Measurements from ENCODE around the gene FLNC. TPM values are rescaled to one million over a fixed set of nuclear protein-coding genes. Genes with fewer than 3 reads are reported as not detected.

Gene FLNC
- total RNA-seq, 1 donor from 2014 or later: 11.7 TPM

DNA sequence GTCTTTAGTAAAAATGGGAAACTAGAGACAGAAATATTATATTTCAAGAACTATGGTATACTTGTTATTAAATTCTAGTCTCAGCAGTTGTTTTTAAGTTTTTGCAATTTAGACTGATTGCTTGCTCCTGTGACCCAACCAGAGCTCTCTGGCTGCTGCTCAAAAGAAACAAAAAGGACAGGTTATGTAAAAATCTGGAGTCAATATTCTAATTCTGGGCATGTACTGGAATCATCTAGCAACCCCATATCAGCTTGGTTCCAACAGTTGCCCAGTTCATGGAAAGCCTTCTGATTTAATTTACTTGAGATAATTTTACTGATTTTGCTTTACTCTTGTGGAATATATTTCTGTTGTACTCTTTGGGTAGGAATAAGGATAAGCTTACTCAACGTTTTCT is 70.0 kb downstream of the FLNC start:
- Histone ChIP-seq H3K4me3 (no peak overlapping the region), H3K36me3 (no peaks in the 10 kb centered on the region), H3K27me3 (ENCODE audit: low read depth) (peaks cover 10% of the 10 kb centered on the region), H3K4me1 (no peaks in the 10 kb centered on the region), H3K27ac (no peak overlapping the region), H3K9me3 (no peaks in the 10 kb centered on the region)
- DNase-seq (no peak), ATAC-seq (no peak)
- TF ChIP-seq, protein P1, sequence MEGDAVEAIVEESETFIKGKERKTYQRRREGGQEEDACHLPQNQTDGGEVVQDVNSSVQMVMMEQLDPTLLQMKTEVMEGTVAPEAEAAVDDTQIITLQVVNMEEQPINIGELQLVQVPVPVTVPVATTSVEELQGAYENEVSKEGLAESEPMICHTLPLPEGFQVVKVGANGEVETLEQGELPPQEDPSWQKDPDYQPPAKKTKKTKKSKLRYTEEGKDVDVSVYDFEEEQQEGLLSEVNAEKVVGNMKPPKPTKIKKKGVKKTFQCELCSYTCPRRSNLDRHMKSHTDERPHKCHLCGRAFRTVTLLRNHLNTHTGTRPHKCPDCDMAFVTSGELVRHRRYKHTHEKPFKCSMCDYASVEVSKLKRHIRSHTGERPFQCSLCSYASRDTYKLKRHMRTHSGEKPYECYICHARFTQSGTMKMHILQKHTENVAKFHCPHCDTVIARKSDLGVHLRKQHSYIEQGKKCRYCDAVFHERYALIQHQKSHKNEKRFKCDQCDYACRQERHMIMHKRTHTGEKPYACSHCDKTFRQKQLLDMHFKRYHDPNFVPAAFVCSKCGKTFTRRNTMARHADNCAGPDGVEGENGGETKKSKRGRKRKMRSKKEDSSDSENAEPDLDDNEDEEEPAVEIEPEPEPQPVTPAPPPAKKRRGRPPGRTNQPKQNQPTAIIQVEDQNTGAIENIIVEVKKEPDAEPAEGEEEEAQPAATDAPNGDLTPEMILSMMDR (IDR thresholded peaks at IDR 0.05): no peak
- intact Hi-C loops (cut with DNase I): no loop called here

DNA sequence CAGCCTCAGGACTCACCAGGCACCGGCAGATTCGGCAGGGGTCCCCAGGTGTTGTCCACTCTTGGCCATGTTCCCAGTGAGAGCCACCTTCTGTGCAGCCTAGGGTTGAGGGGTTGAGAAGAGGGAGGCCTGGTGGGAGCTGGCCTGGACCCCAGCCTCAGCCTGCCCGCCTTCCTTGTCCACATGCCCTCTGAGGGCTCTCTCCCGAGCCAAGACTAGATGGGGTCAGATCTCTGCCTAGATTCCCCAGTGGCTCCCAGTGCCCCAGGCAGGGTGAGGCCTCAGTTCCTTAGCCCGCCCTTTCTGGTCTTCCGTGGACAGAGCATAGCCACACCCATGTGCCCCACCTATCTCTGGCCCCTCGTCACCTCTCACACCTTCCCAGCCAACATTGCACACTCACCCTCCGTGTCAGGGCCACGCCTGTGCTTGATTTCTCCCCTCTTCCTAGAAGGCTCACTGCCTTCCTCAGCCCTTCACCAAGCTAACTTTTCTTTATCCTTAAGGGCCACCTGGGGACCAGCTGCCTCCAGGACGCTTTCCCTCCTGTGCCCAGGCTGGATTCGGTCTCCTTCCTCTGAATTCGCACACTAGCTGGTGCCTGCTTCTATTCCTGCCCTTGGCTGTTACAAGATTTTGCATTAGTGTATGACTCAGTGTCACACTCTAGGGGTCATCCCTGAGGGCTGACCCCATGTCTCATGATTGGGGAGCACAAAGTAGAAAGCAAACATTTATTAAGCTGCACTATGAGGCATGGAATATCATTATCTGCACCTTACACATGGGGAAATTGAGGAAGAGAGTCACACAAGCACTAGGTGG is 72.8 kb downstream of the FLNC start:
- Histone ChIP-seq H3K4me3 (no peak overlapping the region), H3K27ac (no peak overlapping the region), H3K9me3 (no peaks in the 10 kb centered on the region), H3K27me3 (ENCODE audit: low read depth) (peaks cover 24% of the 10 kb centered on the region), H3K4me1 (no peaks in the 10 kb centered on the region), H3K36me3 (no peaks in the 10 kb centered on the region)
- ATAC-seq: no peak
- TF ChIP-seq, protein P1 (IDR thresholded peaks at IDR 0.05): no peak
- DNase-seq: no peak
- intact Hi-C loops (cut with DNase I): no loop called here

DNA sequence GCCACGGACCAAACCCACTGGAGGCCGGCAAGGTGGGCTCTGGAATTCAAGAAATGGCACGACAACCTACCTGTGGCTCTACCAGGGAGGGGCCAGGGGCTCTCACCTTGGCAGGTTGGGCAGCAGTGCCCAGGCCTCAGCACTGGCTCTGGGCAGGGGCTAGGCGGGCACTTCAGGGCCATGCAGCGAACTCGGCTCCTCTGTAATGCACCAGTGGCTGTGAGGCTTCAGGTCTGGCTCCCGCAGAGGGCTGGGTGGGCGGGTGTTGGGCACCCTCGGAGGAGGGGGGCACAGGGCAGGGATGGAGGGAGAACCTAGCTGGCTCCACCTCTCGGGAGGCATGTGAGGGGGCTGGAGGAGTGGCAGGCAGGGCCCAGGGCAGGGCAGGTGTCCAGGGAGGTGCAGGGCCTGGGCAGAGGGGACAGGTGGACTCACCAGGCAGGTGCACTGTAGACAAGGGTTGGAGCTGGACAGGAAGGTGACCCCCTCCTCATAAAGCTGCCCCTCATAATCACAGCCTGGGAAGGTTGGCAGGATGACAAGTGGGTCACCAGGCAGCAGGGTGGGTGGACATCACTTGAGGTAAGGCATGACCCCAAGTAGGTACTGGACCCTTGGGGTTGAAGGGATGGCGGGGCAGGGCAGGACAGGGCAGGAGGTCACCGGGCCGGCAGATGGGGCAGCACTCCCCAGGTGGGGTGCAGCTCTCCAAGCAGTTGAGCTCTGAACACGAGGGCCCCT is 73.6 kb downstream of the FLNC start:
- intact Hi-C loops (cut with DNase I): no loop called here
- no peak overlapping the region for H3K4me3 ChIP-seq
- ATAC-seq: peak; percentile 27 to 32
- H3K27ac ChIP-seq: no peak overlapping the region
- no peaks in the 10 kb centered on the region for H3K9me3 ChIP-seq
- DNase-seq: no peak
- H3K27me3 ChIP-seq (ENCODE audit: low read depth): peaks cover 29% of the 10 kb centered on the region
- no peaks in the 10 kb centered on the region for H3K36me3 ChIP-seq
- no peaks in the 10 kb centered on the region for H3K4me1 ChIP-seq
- TF ChIP-seq, protein P1 (IDR thresholded peaks at IDR 0.05): no peak

DNA sequence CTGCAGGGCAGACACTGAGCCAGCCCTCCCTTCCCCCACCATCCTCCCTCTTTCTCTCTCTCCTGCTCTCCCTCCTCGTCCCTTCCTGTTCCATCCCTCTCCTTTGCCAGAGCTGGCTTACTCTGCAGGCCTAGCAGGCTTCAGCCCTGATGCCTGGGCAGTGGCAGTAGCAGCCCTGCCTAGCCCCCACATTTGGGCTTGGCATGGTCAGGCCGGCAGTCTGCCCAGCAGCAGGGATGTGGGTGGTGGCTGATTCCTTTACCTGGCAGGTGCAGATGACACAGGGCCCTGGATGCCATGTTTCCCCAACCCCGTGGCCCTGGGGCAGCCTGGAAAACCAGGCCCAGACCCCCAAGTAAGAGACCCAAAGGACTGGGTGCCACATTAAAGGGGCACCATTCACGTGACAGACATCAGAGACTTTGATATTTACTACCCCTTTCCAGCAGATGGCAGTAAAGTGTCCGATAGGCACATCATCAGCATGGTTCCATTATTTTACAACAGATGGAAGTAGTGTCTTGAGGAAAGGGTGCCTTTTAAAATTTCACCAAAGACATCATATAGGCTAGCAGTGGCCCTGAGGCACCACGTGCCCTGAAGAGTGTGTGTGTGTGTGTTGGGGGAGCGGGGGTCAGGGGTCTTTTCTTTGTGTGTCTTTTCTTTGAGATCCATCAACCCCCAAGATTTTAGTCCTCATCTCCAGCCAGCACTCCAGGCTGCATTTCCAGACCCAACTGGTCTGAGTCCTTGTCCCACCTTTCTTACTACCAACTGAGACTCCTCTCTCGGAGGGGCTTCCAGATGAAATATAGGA is 74.4 kb downstream of the FLNC start:
- H3K36me3 ChIP-seq: no peaks in the 10 kb centered on the region
- H3K27ac ChIP-seq: no peak overlapping the region
- H3K27me3 ChIP-seq (ENCODE audit: low read depth): peaks cover 37% of the 10 kb centered on the region
- ATAC-seq (peak; percentile 63 to 76), DNase-seq (no peak)
- H3K9me3 ChIP-seq: no peaks in the 10 kb centered on the region
- H3K4me3 ChIP-seq: no peak overlapping the region
- TF ChIP-seq, protein P1 (IDR thresholded peaks at IDR 0.05): peak; percentile 56
- peaks cover 1% of the 10 kb centered on the region for H3K4me1 ChIP-seq
- intact Hi-C loops (cut with DNase I): no loop called here

DNA sequence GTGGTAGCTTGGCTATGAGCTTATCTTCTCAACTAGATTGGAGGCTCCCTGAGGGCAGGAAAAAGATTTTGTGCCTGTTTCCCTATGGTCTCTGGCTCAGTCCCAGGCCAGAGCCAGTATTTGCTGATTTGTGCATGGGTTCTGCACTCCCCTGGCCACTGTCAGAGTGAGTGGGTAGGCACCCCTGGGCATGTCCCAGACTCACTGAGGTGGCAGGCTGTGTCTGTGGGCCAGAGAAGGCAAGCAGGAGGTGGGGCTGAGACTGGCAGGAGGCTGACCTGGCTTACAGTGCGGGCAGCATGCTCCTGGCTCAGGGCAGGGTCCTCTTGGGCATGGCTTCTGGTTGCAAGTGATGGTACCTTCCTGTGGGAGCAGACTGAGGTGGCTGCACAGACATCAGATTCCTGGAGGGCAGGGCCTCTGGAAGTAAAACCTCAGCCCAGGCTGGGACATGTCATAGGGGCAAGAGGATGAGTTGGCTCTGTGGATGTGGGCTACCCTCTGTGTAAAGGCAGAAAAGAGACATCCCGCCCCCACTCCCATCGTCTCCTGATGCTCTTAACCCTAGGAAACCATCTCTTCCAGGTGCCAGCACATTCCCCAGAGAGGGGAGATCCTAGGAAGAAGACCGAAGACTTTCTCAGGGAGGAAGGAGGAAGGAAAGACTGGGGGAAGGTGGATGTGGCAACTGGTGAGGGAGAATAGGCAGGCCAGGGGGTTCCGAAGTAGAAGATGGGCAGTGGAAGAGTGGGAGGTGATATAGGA is 76.0 kb downstream of the FLNC start:
- Histone ChIP-seq H3K27ac (no peak overlapping the region), H3K4me3 (no peak overlapping the region), H3K36me3 (no peaks in the 10 kb centered on the region), H3K9me3 (no peaks in the 10 kb centered on the region), H3K27me3 (ENCODE audit: low read depth) (peaks cover 53% of the 10 kb centered on the region), H3K4me1 (peaks cover 11% of the 10 kb centered on the region)
- DNase-seq: no peak
- intact Hi-C loops (cut with DNase I): no loop called here
- no peak for ATAC-seq
- TF ChIP-seq, protein P1 (IDR thresholded peaks at IDR 0.05): no peak

Measured in lower lobe of right lung (tissue), 2 donors.